Lower lobe of right lung (tissue), 2 donors: ENCODE data around the gene CUX1. TPM values are rescaled to one million over a fixed set of nuclear protein-coding genes. Genes with fewer than 3 reads are reported as not detected.

Source experiments
- ATAC-seq, 2 donors: fragments of 200-7000 bp; cut with Tn5 transposase; one replicate each; pipeline ENCODE4 v1.9.1; 2020 to 2022; ENCODE audit warnings: mild to moderate bottlenecking in 2 of 2, moderate library complexity in 2 of 2
- DNase-seq: peaks from one replicate; pipeline ENCODE4 v3.0.0-alpha.2; 2020
- H3K27ac ChIP-seq: fragments of 200-600 bp; one replicate; pipeline ENCODE4 v1.8.0; 2022
- H3K27me3 ChIP-seq: fragments of 200-600 bp; one replicate; pipeline ENCODE4 v1.8.0; 2022; ENCODE audit warnings: low read depth
- H3K36me3 ChIP-seq: fragments of 200-600 bp; one replicate; pipeline ENCODE4 v1.8.0; 2022; ENCODE audit warnings: mild to moderate bottlenecking
- H3K4me1 ChIP-seq: fragments of 200-600 bp; one replicate; pipeline ENCODE4 v1.8.0; 2022
- H3K4me3 ChIP-seq: fragments of 200-600 bp; one replicate; pipeline ENCODE4 v1.8.0; 2022; ENCODE audit warnings: mild to moderate bottlenecking
- H3K9me3 ChIP-seq: fragments of 200-600 bp; one replicate; pipeline ENCODE4 v1.8.0; 2022
- intact Hi-C: fragments of 100-400 bp; cut with DNase I; formaldehyde crosslinking; loops from one replicate; pipeline ENCODE4 v1.11.0; 2022
- total RNA-seq: library from RNA; stranded (reverse); fragmentation: NEBNext Ultra II Directional; extraction: Animal tissue kit (Norgen Biotek cat#: 25700); gene quantifications from one replicate; pipeline ENCODE4 v1.2.1, GENCODE V29; 2021
- TF ChIP-seq, protein P1 (sequence below): fragments of 200-600 bp; IDR thresholded peaks from one replicate; pipeline ENCODE4 v1.8.0; 2022; ENCODE audit warnings: antibody characterized with exemption, mild to moderate bottlenecking
- donor health status: DM: no; HTN: yes; CAD: no; lungs with severe emphysema.

CUX1 gene
- total RNA-seq, 1 donor from 2014 or later = 118 TPM

DNA sequence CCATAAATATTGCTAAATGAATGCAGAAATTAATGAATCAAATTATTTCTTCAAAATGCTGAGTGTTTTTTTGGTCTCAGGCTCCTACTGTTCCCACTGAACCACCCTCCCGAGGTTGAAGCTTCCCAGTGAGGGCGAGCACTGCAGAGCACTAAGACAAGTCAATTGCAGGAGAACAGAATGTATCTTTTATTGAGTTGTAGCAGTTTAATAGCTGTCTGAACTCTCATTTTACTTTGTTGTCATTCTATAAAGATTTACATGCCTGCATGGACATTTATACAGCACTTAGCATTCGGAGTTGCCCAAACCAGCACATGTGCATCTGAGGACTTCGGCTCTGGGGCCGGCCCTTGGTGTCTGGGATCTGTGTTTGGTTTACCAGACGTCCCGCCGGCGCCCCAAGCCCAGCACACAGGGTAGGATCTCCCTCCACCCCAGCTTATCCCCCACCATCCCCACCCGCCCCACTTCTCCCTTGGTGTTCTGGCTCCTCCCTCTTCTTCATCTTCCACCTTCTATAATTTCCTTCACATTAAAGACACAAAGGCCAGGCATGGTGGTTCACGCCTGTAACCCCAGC lies 258.2 kb downstream of the CUX1 start:
- TF ChIP-seq, protein P1, sequence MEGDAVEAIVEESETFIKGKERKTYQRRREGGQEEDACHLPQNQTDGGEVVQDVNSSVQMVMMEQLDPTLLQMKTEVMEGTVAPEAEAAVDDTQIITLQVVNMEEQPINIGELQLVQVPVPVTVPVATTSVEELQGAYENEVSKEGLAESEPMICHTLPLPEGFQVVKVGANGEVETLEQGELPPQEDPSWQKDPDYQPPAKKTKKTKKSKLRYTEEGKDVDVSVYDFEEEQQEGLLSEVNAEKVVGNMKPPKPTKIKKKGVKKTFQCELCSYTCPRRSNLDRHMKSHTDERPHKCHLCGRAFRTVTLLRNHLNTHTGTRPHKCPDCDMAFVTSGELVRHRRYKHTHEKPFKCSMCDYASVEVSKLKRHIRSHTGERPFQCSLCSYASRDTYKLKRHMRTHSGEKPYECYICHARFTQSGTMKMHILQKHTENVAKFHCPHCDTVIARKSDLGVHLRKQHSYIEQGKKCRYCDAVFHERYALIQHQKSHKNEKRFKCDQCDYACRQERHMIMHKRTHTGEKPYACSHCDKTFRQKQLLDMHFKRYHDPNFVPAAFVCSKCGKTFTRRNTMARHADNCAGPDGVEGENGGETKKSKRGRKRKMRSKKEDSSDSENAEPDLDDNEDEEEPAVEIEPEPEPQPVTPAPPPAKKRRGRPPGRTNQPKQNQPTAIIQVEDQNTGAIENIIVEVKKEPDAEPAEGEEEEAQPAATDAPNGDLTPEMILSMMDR = no peak
- H3K4me1 ChIP-seq = no peaks in the 10 kb centered on the region
- no peak for ATAC-seq
- H3K27me3 ChIP-seq = no peaks in the 10 kb centered on the region
- H3K9me3 ChIP-seq = peaks cover 6% of the 10 kb centered on the region
- peaks cover 16% of the 10 kb centered on the region for H3K36me3 ChIP-seq
- no peak overlapping the region for H3K27ac ChIP-seq
- no peak overlapping the region for H3K4me3 ChIP-seq
- intact Hi-C loops = no loop called here
- no peak for DNase-seq

DNA sequence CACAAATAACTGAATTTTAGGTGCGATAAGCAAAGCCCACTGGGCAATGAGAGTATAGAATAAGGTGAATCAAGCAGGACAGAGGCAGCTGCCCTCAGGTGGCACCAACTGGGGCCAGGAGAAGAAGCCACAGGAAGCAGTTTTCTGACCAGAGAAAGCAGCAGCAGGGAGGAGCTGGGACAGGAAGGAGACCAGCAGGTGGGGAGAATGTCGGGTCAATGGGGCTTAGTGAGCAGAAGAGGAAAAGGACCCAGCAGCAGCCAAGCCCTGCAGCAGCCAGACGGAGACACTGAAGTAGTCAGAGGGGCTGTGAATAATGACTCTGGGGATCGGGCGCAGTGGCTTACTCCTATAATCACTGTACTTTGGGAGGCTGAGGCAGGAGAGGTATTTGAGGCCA lies 259.7 kb downstream of the CUX1 start:
- Histone ChIP-seq H3K27me3 (no peaks in the 10 kb centered on the region), H3K9me3 (peaks cover under 1% of the 10 kb centered on the region), H3K27ac (no peak overlapping the region), H3K4me3 (no peak overlapping the region), H3K36me3 (peaks cover 1% of the 10 kb centered on the region), H3K4me1 (no peaks in the 10 kb centered on the region)
- TF ChIP-seq, protein P1 = no peak
- ATAC-seq (no peak), DNase-seq (no peak)
- intact Hi-C loops = no loop called here

DNA sequence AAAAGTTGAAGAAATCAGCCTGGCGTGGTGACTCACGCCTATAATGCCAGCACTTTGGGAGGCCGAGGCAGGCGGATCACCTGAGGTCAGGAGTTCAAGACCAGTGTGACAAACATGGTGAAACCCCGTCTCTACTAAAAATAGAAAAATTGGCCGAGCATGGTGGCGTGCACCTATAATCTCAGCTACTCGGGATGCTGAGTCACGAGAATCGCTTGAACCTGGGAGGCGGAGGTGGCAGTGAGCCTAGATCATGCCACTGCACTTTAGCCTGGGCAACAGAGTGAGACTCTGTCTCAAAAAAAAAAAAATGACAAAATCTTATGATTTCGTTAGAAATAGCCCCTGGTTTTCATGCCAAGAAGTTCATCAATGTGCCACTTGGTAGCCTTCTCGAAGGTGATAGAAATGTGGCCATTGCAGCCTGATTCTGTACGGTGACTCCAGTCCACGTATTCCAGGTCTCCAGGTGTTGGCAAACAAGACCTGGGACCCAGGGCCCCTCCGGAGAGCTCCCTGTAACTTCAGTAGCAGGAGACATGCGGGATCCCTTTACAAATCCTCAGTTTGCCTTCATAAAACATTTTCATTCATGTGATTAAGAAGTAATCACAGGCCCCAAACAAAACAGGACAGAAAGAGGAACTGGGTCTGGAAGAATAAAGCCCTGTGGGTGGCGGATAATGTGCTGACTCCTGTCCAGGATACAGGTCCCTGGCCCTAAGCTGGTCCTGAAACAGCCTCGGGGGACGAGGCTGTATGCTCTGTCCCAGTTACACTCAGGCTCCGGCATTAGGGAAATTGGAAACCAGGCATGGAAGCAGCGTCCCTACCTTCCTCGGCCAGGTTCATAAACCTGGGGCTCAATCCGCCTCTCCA lies 262.0 kb downstream of the CUX1 start:
- DNase-seq = no peak
- no peaks in the 10 kb centered on the region for H3K9me3 ChIP-seq
- H3K27ac ChIP-seq = no peak overlapping the region
- TF ChIP-seq, protein P1 = no peak
- no peak overlapping the region for H3K4me3 ChIP-seq
- intact Hi-C loops = no loop called here
- H3K27me3 ChIP-seq = no peaks in the 10 kb centered on the region
- H3K36me3 ChIP-seq = peaks cover 4% of the 10 kb centered on the region
- no peaks in the 10 kb centered on the region for H3K4me1 ChIP-seq
- ATAC-seq = peak in 1 of 2 donors; percentile 12

DNA sequence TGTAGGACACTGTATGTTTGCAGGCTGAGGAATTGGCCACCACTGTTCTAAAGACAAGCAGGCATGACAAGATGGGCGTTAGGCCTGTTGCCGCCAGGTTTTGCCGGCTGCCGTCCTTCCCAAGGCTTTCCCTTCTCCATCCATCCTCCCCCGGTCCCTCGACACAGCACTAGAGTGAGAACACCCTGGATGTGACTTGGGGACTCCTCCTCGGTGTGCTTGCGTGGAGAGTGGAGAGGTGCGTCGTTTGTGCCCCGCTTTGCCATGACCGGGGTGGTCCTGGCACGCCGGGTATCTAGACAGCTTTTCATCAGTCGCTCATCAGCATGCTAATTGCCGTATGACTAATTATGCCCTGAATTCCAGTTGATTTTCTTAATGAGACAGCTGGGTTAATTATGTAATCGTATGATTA lies 262.6 kb downstream of the CUX1 start:
- H3K4me3 ChIP-seq = no peak overlapping the region
- H3K4me1 ChIP-seq = no peaks in the 10 kb centered on the region
- ATAC-seq (peak in 1 of 2 donors; percentile 18), DNase-seq (no peak)
- H3K27ac ChIP-seq = no peak overlapping the region
- intact Hi-C loops = no loop called here
- no peaks in the 10 kb centered on the region for H3K9me3 ChIP-seq
- H3K36me3 ChIP-seq = peaks cover 4% of the 10 kb centered on the region
- H3K27me3 ChIP-seq = no peaks in the 10 kb centered on the region
- TF ChIP-seq, protein P1 = no peak

DNA sequence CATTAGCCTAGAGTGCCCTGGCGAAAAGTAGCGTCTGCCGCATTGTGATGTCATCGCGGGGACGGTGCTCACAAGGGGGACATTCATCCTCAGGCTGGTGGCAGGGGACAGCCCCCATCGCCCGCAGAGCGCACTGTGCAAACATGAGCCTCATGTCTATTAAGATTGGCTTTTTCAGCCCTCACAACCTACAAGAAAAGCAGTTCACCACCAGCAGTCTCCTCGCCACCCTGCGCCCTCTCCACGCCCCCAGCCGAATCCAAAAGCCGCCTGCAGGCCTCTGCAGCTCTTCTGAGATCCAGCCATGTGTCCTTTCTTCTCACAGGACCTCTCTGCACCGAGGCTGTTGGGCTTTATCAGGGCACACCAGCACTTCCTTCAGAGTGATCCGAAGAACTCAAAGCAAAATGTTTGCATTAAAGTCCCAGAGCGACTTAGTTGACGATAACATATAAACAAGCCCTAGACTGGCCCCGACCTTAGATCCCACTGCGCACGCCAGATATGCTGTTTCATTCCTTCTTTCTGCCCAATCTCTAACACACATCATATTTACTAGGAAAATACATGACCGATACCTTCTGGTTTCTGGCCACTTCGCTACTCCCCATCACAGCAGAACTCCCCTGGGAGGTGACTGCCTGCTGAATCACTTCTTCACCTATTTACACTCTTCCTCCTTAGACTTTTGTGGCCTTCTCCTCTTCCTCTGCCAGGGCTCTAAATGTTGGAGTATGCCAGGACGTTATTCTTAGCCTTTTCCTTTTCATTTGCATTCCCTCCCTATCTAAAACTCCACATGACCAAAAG lies 263.2 kb downstream of the CUX1 start:
- intact Hi-C loops = no loop called here
- H3K27me3 ChIP-seq = no peaks in the 10 kb centered on the region
- DNase-seq (no peak), ATAC-seq (no peak)
- peaks cover 4% of the 10 kb centered on the region for H3K36me3 ChIP-seq
- no peak overlapping the region for H3K4me3 ChIP-seq
- TF ChIP-seq, protein P1 = no peak
- H3K27ac ChIP-seq = no peak overlapping the region
- H3K9me3 ChIP-seq = no peaks in the 10 kb centered on the region
- no peaks in the 10 kb centered on the region for H3K4me1 ChIP-seq
